GM19468 (cell line): ENCODE measurements around the gene ELOVL5.
"Not testable (repeated sequence)": the region's sequence is repeated elsewhere in the genome, so short reads cannot be mapped to it uniquely, and the experiment has no call there.

Experiments
- ATAC-seq: cut with Tn5 transposase; IDR thresholded peaks from one replicate; pipeline ENCODE4 v1.9.1; 2021; ENCODE audit warnings: mild to moderate bottlenecking, moderate library complexity, moderate number of reproducible peaks; ENCODE audit not compliant: unreplicated experiment; ENCODE audit errors: extremely low read depth

ELOVL5 gene

DNA sequence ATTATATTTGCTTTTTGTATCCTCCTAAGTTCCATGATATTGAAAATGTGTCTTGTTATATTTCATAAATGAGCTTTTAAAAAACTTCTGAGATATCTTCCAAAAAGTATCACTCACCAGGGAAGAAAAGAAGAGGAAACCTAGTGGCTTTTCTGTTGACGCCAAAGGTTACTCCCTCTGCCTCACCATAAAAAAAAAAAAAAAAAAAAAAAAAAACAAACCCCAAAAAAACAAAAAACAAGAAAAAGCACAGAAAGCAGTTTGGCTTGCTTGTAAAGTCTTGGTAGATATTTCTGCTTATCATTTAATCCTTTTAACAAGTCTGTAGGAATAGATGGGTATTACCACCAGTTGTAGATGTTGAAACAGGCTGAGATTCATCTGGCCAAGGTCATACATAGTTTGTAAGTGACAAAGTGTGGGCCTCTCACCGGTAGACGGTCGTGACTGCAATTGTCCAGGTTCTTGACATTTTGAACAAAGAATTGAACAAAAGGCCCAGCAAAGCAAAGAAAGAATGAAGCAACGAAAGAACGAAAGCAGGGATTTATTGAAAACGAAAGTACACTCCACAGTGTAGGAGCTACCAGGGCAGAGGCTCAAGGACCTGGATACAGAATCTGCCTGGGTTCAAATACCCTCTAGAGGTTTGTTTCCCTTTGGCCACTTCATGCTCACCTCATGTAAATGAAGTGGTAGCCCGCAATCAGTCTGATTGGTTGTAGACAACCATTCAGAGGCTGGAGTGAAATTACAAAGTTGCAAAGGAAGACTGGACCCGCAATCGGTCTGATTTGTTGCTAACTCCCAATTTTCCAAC is 11.6 kb upstream of the ELOVL5 start:
- ATAC-seq: no peak

GRCh38 chr6:53359843-53360092 is 11.0 kb upstream of the ELOVL5 start:
- ATAC-seq: no peak

- ATAC-seq: peak; percentile 95
Observed at GRCh38 chr6:53359095-53359842, 10.5 kb upstream of the ELOVL5 start.

- no peak for ATAC-seq
Observed at GRCh38 chr6:53358440-53359094, 9.8 kb upstream of the ELOVL5 start.

- ATAC-seq: no peak
Observed at GRCh38 chr6:53357576-53358360, 9.0 kb upstream of the ELOVL5 start.

GRCh38 chr6:53353624-53354023 is 4.9 kb upstream of the ELOVL5 start:
- ATAC-seq: no peak

- ATAC-seq: no peak
Observed at GRCh38 chr6:53352360-53352759, 3.6 kb upstream of the ELOVL5 start.

- no peak for ATAC-seq
Observed at GRCh38 chr6:53349209-53349693, 501 bp upstream of the ELOVL5 start.

GRCh38 chr6:53347921-53348370 is 804 bp downstream of the ELOVL5 start:
- peak; percentile 16 for ATAC-seq

- no peak for ATAC-seq
Observed at GRCh38 chr6:53347250-53347920, 1.4 kb downstream of the ELOVL5 start.

- ATAC-seq: not testable (repeated sequence)
Observed at GRCh38 chr6:53346049-53346448, 2.7 kb downstream of the ELOVL5 start.

DNA sequence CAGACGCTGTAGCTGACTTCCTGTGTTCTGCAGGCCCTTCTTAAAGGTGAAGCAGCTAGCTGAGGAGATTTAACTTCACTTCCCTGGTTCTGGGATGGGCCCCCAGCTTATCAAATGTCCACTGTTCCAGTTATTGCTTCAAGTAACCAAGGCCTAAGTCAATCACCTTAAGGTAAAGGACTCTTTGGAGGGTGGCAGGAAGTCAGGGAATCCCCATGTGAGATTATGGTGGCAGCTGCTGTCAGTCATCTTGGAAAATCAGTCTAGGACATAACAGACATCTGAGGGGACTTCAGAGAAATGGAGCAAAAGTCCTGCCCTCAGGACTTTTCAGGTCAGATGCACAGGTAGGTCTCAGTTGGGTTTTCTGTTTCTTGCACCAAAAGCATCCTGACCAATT is 3.8 kb downstream of the ELOVL5 start:
- no peak for ATAC-seq

DNA sequence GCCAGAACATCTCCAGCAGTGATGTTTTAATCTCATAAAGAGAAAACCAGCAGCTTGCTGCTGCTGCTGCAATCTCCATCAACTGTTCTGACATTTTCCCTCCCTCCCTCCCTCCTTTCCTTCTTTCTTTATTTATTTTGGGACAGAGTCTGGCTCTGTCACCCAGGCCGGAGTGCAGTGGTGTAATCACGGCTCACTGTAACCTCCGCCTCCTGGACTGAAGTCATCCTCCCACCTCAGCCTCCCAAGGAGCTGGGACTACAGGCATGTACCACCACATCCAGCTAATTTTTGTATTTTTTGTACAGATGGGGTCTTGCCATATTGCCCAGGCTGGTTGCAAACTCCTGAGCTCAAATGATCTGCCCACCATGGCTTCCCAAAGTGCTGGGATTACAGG is 5.7 kb downstream of the ELOVL5 start:
- no peak for ATAC-seq

DNA sequence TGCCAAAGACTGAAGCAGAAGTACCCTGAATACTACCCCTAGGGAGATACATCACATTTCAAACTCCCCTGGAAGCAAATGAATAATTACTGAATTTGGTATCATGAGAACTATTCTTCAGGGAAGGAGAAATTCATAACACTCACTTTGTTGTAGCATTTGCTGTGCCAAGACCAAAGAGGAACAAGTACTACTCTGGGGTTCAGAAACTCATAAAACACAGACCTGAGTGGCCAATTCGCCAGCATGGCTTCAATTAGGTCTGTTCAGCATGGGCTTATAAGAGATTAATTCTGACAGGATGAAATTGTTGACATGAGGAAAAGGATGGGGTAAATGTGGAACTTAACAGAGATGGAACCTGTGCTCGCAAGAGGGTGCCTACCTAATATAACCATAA is 6.5 kb downstream of the ELOVL5 start:
- no peak for ATAC-seq

DNA sequence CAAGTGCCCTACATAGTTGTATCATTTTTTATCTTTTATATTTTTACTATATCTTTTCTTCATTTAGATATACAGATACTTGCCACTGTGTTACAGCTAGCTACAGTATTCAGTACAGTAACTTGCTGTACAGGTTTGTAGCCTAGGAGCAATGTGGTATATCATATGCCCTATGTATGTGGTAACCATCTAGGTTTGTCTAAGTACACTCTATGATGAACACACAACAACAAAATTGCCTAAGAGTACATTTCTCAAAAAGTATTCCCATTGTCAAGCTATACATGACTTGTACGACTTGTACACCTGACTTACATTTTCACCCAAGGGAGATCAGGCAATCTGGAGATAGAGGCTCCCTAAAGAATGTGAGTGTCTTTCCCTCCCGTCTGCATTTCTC is 8.2 kb downstream of the ELOVL5 start:
- ATAC-seq: no peak

DNA sequence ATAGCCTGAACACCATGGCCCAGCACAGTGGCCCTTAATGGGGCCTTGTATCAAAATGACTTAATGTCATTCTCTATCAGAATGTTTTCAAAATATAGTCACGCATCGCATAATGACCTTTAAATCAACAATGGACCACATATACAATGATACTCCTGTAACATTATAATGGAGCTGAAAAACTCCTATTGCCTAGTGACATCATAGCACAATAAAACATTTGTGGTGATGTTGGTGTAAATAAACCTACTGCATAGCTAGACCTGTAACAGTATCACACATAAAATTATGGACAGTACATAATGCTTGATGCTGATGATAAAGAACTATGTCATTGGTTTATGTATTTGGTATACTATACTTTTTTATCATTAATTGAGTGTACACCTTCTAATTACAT is 9.3 kb downstream of the ELOVL5 start:
- ATAC-seq: no peak

DNA sequence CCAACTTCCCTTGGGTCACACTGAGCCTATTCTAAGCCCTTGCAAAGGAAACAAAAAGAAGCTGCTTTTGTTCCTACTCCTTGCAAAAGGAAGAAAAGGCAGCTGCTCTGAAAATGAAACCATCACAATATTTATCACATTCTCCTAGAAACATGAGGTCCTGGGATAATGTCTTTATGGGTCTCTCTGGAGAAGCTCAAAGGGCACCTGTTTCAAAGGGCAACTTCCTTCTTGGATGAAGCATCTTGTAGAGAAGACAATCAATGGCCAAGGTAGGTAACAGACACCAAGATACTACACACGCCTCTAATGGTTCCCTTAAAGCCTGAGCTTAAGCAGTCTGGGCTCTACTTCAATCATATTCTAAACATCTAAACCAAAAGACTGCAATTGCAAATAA is 10.4 kb downstream of the ELOVL5 start:
- ATAC-seq: no peak

DNA sequence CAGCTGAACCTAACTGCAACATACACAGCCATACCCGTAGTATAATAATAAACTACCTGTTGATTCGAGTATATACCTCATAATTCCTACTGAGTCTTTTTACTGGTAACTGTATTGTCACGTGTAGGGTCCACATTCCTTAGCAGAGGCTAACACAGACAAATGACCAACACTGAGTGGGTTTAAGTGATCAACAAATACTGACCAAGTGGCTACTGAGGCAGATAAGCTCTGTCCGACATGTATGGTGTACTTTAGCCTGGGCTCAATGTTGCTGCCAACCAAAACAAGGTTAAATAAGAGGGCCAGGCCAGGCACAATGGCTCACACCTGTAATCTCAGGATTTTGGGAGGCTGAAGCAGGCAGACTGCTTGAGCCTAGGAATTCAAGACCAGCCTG is 12.7 kb downstream of the ELOVL5 start:
- no peak for ATAC-seq

GRCh38 chr6:53335224-53335994 is 13.3 kb downstream of the ELOVL5 start:
- peak; percentile 61 for ATAC-seq
